HG03342 (cell line): ENCODE results near the gene RNASE11.
"Not testable (repeated sequence)": the region's sequence is repeated elsewhere in the genome, so short reads cannot be mapped to it uniquely, and the experiment has no call there.

ENCODE experiments used
- ATAC-seq: cut with Tn5 transposase; IDR thresholded peaks from one replicate; pipeline ENCODE4 v1.9.1; 2021; ENCODE audit warnings: mild to moderate bottlenecking, moderate library complexity; ENCODE audit not compliant: unreplicated experiment

RNASE11 gene

DNA sequence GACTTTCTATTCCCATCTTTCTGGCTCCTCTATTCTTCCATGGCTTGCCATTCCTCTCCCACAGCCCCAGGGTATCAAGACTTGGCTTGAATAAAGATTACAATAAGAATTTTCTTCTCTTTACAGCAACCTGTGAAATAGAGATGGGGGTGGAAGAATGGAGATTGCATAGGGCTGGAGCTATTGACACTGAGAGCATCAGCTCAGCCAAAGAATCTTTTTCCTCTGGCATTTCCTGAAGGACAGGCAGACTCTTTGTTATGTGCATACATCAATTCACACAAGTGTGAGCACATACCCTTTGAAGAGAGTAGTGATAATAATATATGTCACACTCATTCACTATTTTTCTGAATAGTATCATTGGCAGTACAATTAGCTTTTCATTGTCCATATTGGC lies 4.7 kb downstream of the RNASE11 start:
- ATAC-seq, result no peak

DNA sequence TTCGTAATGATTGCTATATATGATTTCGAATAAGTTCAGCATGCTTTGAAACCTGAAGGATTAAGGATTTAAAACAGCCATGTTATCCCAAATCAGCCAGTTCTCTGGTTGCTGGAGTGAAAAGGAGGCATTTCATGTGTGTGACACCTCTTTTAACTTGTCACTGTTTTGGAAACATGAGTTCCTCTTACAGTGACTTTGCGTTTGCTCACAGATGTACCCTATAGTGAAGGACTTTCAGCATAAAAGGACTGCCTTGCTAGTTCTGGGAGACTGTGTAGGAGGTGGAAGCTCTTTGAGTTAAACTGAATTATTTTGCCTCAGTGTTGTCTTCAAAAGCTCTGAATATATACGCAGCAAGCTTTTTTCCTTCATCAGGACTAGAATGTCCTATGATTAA lies 7.6 kb downstream of the RNASE11 start:
- ATAC-seq, result no peak

DNA sequence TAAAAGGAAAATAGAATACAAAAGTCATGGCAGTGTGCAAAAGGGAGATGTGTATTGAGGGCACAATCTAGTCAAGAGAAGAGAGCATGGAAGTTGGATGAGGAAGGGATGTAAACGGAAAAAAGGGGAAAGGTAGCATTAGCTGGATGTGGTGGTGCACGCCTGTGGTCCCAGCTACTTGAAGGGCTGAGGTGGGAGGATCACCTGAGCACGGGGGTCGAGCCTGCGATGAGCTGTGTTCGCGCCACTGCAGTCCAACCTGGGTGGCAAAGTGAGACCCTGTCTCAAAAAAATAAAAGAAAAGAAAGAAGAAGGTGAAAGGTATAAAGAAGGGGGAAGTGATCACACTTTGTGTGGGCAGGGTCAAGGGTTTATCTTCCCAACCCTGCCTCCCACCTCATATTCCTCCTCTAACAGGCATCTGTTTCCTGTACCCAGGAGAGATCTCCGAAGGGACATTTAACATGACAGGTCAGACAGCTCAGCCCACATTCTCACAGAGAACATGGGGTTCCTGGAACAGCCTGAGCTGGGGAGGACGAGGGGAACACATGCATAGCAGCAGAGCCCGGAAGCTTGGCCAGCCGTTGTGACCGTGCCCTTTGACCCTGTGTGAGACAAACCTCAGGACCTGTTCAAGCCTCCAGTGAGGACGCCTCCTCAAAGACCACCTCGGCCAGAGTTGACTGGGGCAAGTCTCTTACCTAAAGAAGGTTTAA lies 8.9 kb downstream of the RNASE11 start:
- no peak for ATAC-seq

DNA sequence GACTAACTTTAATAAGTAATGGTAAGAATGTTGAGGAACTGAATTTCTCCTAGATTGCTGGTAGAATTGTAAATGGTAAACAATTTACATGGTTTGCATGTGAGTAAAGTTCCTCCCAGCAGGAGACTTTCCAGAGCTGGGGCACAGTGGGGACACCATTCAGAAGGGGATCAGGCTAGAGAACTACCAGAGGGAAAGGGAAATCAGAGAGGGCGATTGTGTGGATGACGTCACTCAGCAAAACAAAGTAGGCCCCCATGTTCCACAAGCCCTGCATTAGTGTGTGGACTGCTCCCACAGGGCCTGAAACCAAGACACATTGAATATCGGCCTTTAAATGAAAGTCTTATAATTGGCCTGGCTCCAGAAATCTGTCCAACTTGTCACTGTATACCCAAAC lies 9.5 kb downstream of the RNASE11 start:
- ATAC-seq, result no peak

DNA sequence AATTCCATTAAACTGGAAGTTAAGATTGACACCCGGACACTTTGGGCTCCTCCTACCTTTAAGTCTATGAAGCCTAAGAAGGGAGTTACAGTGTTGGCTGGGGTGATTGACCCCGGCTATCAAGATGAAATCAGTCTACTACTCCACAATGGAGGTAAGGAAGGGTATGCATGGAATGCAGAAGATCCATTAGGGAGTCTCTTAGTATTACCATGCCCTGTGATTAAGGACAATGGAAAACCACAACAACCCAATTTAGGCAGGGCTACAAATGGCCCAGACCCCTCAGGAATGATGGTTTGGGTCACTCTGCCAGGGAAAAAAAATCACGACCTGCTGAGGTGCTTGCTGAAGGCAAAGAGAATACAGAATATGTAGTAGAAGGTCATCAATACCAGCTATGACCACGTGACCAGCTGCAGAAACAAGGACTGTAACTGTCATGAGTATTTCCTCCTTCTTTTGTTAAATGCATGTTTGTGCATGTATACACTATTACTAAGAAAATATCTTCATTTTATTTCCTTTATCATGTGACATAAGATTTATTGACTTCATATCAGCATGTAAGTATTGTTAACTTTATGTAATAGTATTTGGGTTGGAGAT lies 15.3 kb downstream of the RNASE11 start:
- ATAC-seq, result not testable (repeated sequence)

DNA sequence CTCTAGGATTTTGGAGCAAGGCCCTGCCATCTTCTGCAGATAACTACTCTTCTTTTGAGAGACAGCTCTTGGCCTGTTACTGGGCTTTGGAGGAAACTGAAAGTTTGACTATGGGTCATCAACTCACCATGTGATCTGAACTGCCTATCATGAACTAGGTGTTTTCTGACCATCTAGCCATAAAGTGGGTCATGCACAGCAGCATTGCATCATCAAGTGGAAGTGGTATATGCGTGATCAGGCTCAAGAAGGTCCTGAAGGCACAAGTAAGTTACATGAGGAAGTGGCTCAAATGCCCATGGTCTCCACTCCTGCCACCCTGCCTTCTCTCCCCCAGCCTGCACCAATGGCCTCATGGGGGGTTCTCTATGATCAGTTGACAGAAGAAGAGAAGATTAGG lies 17.1 kb downstream of the RNASE11 start:
- not testable (repeated sequence) for ATAC-seq

DNA sequence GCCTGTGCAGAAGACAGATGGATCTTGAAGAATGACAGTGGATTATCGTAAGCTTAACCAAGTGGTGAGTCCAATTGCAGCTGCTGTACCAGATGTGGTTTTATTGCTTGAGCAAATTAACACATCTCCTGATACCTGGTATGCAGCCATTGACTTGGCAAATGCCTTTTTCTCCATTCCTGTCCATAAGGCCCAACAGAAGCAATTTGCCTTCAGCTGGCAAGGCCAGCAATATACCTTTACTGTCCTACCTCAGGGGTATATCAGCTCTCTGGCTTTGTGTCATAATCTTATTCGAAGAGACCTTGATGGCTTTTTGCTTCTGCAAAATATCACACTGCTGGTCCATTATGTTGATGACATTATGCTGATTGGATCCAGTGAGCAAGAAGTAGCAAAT lies 17.9 kb downstream of the RNASE11 start:
- not testable (repeated sequence) for ATAC-seq

DNA sequence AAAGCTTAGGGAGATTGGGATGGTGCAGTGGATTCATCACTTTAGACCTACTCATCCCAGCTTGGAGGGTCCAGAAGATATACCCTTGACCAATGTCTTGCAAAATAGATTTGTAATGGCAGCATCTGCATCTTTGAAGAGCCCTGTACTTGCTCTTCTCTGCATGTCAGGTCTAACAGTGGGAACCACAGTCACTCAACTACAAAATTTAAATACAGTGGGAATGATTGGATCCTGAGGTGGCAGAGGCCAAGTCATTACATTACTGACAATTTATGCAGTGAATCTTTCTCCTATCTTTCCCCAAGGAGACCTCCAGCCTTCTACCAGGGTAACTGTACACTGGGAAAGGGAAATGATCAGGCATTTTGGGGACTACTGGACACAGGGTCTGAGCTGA lies 18.7 kb downstream of the RNASE11 start:
- ATAC-seq, result no peak

DNA sequence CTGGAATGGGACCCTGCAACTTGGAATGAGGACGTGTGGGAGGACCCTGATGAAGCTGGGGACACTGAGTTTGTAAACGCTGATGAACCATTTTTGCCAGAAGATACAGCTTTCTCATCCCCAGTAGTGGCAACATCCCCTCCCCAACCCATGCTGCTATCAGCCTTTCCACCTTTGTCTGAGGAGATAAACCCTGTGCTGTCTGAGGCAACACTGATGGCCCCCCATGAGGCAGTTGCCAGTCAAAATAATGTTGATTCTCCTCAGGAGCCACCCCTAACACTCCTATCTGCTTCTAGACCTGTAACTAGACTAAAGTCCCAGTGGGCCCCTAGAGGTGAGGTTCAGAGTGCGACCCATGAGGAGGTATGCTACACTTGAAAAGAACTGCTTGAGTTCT lies 19.4 kb downstream of the RNASE11 start:
- no peak for ATAC-seq

DNA sequence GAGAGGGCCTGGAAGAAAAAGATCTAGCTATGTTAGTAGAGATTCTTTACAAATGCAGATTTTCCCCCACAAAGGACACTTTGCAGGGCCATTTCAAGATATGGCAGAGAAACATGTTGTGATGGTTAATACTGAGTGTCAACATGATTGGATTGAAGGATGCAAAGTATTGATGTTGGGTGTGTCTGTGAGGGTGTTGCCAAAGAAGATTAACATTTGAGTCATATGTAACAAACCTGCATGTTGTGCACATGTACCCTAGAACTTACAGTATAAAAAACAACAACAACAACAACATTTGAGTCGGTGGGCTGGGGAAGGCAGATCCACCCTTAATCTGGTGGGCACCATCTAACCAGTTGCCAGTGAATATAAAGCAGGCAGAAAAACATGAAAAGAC lies 20.6 kb downstream of the RNASE11 start:
- ATAC-seq, result not testable (repeated sequence)

DNA sequence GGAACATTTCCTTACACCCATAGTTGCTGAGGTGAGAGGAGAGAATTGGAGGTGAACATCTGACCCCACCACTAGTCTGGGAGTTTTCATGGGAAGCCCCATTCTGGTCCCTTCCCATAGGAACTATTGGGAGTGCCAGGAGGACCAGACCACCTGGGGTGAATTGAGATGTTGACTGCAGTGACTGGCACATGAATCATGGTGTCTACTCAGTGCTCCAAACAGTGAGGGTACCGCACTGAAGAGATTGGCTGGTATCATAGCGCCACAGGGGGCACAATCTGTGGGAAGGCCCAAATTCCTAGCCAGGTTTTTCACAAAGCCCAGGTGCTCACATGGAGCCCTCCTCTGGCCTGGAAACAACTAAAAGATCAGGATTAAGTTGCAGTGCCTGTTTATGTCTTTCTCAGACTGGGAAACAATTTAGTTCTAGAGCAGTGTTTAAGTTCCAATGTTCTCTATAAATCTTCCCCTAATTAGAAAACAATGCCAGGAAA lies 23.3 kb downstream of the RNASE11 start:
- no peak for ATAC-seq

DNA sequence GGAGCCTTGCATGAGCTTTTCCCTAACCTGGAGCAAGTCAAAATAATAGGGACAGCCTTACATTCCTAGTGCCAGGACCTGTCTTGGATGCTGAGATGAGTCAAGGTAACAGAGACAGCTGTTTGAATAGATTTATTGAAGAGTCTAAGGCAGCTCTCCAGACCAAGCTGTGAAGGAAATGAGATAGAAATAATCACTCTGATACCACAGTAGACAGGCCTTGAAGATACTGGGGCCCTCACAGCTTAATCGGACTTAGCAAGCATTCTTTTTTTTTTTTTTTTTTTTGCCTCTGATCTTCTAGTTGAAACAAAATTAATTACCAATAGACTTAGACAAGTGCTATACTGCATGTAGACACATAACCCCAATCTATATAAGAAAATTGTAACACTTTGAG lies 23.8 kb downstream of the RNASE11 start:
- ATAC-seq, result no peak

DNA sequence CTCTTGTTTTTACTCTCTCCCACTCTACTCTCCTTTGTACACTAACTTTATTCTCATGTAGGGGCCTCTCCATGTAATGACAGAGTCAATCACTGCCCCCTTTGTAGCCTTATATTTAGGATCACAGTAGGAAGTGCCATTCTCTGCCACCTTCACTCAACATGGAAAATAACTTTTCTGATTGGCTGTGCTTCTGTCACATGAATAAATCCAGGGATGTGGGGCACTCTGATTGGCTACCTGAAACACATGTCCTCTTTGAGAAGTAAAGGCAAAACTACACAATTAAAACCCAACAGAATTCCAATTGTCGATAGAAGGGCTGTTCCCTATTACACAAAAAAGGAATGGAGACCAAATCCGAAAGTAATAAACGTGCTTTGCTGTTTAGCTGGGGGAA lies 26.8 kb downstream of the RNASE11 start, which contains the start of gene RNASE9:
Gene RNASE9, minus strand, starts transcription at position 87 of the 400 bp plus-strand sequence.
- ATAC-seq, result no peak

DNA sequence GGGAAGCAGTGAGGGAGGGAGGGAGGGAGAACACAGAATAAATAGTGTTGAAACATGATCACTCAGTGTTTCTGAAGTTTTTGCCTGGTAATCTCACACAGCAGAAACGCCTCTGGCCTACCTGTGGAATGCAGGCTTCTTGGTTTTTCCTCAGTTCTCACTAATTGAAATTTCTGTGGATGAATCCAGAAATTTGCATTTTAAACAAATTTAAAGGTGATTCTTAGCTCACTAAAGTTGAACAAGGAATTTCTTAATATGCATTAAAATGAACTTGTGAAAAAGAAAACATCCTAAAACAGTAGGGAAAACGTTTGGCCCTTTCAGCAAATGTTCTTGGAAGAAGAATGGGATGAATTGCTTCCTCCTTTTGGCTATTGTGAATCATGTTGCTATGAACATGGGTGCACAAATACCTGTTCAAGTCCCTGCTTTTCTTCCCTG lies 28.3 kb downstream of the RNASE11 start:
- no peak for ATAC-seq

DNA sequence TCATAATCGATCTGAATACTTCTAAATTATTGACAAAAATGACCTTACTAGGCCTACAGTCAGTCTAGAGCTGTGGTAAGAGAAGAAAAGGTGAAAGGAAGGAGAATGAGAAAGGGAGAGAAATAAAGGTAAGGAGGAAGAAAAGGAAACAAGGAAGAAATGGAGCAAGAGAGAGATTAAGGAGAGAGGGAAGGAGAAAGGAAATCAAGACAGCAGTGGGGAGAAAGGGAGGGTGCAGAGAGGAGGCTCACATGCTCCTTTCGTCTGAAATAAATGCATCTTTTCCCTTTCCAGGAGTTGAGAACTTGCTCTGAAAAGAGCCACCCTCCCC lies 30.6 kb downstream of the RNASE11 start:
- no peak for ATAC-seq

DNA sequence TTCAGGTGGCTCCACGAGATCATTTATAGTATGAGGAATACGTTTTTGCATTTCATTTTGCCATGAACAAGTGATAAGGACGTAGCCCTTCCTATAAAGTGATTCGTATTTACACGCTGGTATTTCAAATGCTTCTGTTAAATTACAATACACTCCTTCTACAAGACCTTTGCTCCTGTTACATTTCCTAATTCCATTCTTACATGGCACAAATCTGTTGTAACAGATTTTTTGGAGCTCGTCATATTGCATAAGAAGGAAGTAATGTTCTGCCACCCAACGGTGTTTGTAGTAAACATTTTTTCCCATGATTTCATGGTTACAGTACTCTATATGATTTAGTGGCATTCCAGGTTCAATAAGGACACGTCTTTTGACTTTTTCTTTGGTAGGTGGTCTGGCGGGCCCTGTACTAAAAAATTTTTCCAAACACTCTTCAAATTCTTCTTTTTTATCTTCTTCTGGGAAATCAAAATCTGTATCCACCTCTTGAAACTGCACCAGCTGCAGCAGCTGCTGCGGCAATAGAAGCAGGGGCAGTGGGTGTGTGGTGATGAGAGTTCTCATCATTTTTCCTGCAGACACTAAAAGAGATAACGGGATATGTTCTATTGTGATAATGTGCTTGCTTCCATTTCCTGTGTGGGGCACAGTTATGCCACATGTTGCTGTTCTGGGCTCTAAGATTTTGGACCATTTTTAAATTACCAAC lies 31.1 kb downstream of the RNASE11 start:
- no peak for ATAC-seq

DNA sequence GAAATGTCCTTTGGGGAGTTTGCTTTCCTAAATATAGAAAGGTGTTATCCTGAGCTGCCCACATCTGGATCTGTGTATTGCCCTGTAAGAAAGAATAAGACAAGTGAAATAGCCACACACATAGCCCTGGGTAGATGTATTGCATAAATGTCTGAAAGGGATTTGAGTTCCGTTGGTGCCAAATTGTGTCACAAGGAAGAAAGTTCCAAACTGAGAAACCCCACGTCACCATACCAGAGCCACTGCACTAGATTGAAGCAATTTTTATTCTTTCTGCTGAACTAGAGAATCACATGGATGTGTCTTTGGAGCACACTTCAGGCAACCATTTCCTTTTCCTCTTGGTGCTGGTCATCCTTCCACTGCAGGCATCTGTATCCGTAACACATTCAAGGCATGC lies 32.0 kb downstream of the RNASE11 start:
- ATAC-seq, result no peak

DNA sequence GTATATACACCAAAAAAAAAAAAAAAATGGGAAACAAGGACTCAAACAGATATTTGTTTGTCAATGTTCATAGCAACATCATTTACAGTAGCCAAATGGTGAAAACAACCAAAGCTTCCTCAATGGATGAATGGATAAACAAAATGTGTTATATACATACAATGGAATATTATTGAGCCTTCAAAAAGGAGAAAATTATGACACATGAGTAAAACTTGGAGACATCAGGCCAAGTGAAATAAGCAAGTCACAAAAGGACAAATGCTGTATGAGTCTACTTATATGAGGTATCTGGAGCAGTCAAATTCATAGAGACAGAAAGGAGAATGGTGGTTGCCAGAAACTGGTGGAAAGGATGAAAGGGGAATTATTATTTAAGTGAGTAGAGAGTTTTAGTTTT lies 34.8 kb downstream of the RNASE11 start:
- ATAC-seq, result no peak

DNA sequence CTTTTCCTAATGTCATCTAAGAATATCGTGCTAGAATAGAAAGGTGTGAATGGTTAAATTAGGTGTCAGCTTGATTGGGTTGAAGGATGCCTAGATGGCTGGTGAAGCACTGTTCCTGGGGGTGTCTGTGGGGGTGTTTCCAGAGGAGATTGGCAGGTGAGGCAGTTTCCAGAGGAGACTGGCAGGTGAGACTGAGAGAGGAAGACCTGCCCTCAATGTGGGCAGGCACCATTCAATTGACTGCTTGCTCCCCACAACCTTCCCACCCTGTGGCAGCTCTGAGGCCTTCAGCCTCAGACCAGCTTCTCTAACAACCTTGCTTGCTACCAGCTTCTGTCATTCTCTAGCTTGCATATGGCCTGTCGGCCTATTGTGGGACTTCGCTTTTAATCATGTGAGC lies 36.2 kb downstream of the RNASE11 start:
- no peak for ATAC-seq

DNA sequence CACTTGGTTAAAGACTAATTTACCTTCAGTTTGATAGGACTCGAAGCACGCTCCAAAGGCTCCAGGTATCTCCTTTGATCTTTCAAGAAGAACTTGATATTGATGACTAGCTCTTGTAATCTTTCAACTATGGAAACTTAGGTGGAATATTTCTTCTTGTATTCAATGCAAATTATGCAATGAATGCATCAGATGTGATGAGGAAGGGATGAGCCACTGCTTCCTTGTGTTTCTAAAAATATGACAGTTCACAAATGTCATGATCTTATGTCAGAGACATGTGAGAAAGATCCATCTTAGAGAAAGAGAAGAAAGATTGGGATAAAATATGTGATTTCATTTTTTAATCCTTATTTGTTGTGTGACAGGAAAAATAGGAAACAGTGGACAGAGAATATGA lies 36.9 kb downstream of the RNASE11 start:
- ATAC-seq, result no peak

DNA sequence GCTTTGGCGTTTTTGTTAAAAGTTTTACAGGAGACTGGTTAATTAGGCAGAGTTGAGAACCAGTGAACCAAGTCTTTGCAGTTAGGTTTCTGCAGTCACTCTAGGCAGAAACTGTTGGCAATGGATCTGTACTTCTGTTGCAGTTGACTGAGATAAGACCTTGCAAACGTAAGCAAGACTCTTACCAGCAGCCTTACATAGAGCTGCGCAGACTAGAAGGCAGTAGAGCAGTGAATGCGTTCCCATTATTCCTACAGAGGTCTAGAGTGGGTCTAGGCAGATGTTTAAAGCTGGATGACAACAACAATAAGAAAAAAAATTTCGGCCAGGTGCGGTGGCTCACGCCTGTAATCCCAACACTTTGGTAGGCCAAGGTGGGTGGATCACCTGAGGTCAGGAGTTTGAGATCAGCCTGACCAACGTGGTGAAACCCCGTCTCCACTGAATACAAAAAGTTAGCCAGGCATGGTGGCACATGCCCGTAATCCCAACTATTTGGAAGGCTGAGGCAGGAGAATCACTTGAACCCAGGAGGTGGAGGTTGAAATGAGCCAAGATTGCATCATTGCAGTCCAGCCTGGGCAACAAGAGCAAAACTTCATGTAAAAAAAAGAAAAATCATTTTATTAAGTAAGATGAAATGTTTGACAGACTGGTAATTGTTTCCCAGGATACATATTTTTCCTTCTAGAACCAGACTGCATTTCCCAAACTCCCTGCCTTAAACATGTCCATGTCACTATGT lies 39.2 kb downstream of the RNASE11 start:
- ATAC-seq, result no peak
